ENCODE results near the gene TMEM205.
"Not testable (repeated sequence)": the region's sequence is repeated elsewhere in the genome, so short reads cannot be mapped to it uniquely, and the experiment has no call there.

Gene TMEM205

DNA sequence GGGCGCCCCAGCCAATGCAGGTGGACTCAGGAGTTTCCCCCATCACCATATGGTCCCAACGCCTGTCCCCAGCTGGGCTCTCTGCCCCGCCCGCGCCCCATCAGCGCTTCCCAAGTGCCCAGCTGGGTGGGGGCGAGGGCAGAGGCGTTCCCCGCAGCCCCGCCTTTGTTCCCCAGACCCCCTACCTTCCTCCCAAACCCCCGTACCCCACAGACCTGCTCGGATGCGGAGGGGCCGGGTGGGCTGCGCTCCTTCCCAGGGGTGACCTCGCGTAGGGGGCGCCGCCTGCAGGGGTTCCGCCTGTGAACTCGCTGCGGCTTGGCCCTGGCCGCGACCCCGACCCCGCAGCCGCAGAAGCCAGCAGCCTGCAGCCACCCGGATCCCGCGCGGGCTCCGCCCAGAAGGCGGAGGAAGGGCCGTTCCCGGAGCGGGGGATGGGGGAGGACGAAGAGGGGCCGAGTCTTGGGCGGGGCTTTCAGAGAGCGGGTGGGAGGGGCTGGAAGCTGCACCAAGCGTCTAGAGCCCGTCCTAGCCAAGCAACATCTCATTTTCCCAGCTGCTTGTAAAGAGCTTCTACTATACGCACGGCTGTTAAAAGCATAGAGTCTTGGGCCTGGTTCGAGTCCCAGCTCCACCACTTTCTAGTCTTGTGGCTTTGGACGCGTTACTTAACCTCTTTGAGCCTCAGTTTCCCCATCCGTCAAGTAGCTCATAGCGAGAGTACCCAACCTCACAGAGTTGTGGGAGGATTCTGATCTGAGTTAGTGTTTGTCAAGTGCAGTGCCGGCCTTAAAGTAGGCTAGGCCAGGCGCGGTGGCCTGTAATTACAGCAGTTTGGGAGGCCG lies 6.6 kb downstream of the TMEM205 start, which contains the start of gene RAB3D:
Gene RAB3D, minus strand, starts transcription at position 404 of the 845 bp plus-strand sequence. CDS start 2,258 bp downstream, outside the sequence.
- peak; percentile 77 to 78 for DNase-seq (ENCODE audit: low read depth in 2 of 2)

DNA sequence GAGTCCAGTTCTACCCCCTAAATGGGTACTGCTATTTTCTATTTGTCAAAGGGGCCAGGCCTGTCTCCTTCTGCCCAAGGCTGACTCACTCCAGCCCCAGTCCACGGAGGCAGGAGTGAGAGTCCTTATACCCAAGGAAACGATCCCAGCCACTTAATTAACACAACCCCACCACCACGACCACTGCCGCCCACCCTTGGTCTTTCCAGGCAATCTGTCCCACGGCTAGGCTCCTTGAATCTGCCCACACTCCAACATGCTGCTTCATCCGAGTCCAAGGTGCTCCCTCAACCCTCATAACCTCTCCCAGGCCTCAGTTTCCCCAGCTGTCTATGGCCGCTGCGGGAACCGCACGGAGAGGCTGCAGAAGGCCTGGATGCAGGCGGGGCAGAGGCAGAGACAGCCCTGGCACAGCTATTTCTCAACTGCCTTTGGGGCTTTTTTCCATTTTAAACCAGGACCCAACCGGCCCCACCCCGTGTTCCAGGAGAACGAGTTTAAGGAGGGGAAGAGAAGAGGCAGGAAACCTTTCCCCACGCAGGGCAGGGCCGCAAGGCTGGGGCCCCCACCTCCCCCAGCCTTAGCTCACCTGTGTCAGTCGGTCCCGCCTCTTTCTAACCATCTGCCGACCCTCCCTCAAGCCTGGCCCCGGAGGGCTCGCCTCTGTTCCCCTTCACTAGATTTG lies 7.4 kb downstream of the TMEM205 start:
- DNase-seq (ENCODE audit: low read depth in 2 of 2), result no peak

DNA sequence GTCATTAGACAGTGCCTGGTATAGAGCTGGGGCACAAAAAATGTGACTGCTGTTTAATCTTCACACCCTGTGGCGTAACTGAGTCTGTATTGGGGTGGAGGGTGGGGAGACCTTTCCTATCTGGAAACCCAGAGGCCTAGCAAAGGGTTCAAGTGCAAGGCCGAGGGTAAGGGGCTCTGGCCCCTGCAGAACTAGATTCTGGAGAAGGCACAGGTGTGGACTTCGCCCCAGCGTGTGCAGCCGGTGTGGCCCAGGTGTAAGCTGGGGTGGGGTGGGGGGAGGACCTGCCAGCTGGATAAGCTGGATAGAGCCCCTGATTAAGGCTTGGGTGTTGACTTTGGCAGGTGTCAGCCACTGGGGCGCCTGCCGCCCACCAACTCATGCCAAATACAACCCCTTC lies 7.9 kb downstream of the TMEM205 start:
- no peak for DNase-seq (ENCODE audit: low read depth in 2 of 2)

GRCh38 chr19:11337080-11337479 lies 9.0 kb downstream of the TMEM205 start:
- no peak for DNase-seq (ENCODE audit: low read depth in 2 of 2)

DNA sequence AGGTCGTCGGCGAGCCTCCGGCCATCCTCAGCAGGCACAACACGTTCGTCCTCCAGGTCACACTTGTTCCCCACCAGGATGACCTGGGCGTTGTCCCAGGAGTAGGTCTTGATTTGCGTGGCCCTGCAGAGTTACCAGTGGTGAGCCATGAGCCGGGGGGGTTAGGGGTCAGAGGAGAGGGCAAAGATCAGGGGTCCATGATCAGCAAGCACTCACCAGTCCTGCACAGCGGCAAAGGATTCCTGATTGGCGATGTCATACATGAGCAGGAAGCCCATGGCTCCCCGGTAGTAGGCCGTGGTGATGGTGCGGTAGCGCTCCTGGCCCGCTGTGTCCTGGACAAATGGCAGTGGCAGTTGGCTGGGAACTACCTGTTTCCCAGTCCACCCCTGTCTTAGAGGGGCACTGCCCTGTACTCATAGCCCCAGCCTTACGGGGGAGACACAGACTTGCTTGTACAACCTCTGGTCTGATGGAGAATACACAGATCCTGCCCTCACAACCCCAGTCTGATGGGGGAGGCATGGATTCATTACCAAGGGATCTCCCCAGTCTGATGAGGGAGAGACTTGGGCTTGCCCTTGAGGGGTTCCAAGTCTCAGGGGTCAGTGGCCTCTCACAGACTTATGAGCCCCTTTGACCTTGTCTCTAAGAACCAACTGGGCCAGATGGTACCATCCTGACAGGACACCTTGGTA lies 10.5 kb downstream of the TMEM205 start:
- DNase-seq (ENCODE audit: low read depth in 2 of 2), result no peak

- not testable (repeated sequence) for DNase-seq (ENCODE audit: low read depth in 2 of 2)
These were observed 12.2 kb downstream of the TMEM205 start for GRCh38 chr19:11333838-11334237.

DNA sequence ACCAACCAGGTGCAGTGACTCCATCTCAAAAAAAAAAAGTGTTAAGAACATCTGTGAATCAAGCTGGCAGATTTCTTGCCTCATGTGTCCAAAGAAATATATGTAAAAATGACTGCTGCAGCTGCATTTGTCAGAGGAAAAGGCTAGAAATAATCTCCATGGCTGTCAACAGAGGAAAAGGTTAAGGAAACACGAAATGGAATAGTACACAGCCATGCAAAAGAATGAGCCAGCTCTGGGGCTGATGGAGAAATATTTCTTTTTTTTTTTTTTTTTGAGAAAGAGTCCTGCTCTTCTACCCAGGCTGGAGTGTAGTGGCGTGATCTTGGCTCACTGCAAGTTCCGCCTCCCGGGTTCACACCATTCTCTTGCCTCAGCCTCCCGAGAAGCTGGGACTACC lies 13.2 kb downstream of the TMEM205 start:
- DNase-seq (ENCODE audit: low read depth in 2 of 2), result no peak

DNA sequence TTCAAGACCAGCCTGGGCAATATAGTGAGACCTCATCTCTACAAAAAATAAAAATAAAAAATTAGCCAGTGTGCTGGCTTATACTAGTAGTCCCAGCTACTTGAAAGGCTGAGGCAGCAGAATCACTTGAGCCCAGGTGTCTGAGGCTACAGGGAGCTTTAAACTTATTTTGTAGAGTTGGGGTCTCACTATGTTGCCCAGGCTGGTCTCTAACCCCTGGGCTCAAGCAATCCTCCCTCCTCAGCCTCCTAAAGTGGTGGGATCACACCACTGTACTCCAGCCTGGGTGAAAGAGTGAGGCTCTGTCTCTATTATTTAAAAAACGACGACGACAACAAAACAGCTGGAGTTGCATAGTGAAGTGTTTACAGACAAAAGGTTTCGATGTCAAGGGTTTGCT lies 14.6 kb downstream of the TMEM205 start:
- DNase-seq (ENCODE audit: low read depth in 2 of 2), result no peak

- no peak for DNase-seq (ENCODE audit: low read depth in 2 of 2)
These were observed 15.9 kb downstream of the TMEM205 start for GRCh38 chr19:11330127-11330526.

GRCh38 chr19:11325544-11325943 lies 20.5 kb downstream of the TMEM205 start:
- no peak for DNase-seq (ENCODE audit: low read depth in 2 of 2)

DNA sequence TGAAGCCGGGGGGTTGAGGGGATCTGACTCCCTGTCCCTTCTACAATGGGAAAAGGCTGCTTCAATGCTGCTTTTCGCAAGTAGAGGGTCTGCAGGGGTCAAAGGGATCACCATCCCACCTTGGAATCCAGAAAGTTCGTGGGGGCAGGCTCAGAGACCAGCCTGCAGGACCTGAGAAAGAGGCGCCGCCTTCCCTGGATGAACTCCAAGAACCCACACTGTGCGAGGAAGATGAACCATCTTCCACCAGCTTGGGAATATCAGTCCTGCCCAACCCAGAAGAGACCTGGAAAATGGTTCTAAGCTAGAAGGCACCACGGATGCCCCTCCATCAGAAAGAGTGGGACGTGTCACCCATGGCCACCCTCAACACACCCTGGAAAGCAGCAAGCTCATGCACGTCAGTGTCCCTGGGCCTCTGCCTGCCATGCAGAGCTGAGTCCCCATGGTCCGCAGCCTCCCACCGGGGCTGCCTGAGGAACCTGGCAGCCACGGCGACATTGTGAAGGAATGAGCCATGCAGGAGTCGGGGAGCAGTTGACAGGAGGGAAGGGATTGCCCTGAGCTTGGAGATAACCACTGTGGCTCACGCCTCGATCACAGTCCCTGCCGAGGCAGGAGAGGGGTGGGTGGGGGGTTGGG lies 21.2 kb downstream of the TMEM205 start:
- no peak for DNase-seq (ENCODE audit: low read depth in 2 of 2)

DNA sequence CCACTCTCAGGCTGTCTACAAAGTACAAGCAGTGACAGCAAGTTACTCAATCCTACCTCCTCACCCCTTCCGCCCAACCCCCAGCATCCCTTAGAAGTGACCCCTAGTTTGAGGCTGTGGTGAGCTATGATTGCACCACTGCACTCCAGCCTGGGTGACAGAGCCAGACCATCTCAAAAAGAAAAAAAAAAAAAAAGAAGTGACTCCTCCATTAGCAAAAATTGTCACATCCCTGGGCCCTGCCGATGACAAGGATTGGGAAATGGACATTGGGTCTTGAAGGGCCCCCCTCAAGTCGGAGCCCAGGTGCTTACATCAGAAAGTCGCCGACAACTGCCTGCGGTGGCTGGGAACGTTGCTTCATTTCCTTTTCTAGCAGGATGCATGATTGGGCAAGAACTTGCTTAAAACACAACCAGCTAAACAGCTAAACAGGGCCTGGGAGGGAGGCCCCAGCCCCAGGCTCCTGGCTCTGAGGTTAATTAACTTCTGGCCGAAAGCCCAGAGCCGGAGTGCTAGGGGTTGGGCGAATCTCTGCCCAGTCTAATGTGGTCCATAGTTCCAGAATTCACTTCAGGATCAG lies 21.9 kb downstream of the TMEM205 start:
- peak in 1 of 2 donors; percentile 10 for DNase-seq (ENCODE audit: low read depth in 2 of 2)

DNA sequence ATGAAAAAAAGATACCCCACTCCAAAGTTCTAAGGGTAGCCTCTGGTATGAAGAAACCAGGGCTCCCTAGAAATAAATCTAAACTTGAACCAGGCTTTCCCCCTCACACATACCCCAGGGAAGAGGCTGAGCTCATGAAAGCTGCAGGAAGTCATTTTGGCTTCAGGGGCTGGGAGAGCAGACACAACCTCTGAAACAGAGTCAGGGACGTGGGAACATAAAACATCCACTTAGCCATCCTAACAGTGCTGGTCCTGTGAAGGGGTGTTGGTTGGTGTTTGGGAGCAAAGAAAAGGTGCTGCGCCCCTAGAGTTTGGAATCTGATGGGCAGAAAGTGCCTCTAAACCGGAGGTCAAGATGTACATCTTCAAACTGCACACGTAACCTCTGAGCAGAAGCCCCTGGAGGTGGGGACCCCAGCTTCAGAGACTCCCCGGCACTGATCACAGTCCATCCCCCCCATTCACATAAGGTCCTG lies 22.4 kb downstream of the TMEM205 start:
- no peak for DNase-seq (ENCODE audit: low read depth in 2 of 2)

- DNase-seq (ENCODE audit: low read depth in 2 of 2), result no peak
These were observed 23.6 kb downstream of the TMEM205 start for GRCh38 chr19:11322269-11323024.

DNA sequence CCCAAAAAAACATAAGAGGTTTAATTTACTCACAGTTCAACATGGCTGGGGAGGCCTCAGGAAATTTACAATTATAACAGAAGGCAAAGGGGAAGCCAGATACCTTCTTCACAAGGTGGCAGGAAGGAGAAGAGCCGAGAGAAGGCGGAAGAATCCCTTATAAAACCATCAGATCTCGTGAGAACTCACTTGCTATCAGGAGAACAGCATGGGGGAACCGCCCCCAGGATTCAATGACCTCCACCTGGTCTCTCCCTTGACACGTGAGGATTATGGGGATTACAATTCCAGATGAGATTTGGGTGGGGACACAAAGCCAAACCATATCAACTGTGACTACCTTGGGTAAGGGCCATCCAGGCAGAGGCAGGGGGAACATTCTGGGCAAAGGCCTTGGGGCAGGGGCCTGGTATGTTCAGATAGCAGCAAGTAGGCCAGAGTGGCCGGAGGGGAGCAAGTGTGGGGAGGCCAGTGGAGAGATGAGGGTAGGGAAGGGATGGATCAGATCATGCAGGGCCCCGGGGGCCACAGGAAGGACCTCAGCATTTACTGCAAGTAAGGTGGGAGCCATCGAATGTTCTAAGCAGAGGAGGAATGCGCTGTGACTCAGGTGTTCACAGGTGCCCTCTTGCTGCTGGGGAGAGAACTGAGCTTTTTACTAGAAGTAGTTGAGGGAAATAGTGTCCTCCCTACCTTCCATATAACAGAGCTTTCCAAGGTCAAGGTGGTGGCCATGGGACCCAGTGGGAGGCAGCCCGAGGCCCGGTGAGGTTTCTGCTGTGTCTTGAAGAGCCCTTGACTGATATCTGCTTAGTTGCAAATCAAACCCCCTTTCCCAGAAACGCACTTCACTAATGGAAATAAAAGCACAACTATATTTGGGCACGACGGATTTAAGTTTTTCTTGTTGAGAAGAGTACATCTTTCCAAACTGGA lies 24.6 kb downstream of the TMEM205 start:
- no peak for DNase-seq (ENCODE audit: low read depth in 2 of 2)

DNA sequence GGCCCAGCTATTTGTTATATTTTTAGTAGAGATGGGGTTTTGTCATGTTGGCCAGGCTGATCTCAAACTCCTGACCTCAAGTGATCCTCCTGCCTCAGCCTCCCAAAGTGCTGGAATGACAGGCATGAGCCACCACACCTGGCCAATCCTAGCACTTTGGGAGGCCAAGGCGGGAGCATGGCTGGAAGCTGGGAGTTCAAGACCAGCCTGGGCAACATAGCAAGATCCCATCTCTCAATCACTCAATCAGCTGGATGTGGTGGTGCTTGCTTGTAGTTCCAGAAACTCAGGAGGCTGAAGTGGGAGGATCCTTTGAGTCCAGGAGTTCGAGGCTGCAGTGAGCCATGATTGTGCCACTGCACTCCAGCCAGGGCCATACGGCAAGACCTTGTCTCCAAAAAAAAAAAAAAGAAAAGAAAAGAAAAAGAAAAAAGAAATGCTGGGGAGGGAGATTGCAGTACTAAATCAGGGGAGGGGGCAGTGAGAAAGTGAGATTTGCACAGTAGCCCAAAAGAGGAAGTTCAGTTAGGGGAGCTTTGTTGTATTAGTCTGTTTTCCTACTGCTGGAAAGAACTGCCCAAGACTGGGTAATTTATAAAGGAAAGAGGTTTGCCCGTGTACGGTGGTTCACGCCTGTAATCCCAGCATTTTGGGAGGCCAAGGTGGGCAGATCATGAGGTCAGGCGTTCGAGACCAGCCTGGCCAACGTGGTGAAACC lies 25.6 kb downstream of the TMEM205 start:
- DNase-seq (ENCODE audit: low read depth in 2 of 2), result not testable (repeated sequence)

- DNase-seq (ENCODE audit: low read depth in 2 of 2), result no peak
These were observed 39.7 kb downstream of the TMEM205 start for GRCh38 chr19:11306337-11306736.

DNA sequence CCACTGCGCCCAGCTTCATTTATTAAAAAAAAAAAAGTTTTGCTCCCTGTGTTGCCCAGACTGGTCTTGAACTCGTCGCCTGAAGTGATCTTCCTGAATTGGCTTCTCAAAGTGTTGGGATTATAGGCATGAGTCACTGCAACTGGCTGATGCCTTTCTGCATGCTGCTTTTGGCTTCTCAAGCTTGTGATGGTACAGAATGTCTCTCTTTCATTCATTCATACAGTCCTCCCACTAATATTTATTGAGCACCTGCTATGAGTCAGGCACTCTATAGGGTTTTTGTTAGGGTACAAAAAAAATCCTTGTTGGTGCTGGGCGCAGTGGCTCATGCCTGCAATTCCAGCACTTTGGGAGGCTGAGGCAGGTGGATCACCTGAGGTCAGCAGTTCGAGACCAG lies 41.1 kb downstream of the TMEM205 start:
- no peak for DNase-seq (ENCODE audit: low read depth in 2 of 2)

DNA sequence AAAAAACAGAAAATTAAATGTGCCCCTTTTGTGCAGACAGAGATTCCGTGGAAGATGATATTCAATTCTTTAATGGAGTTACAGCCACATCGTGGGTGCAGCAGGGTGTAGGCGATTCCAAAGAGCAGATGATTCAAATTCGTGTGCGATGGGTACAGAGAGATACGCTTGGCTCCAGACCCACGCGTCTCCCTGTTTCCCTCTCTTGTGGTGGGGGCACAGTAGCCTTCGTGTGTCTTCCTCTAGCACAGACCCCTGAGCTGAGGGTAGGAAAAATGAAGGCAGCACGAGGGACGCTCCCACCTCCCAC lies 45.3 kb downstream of the TMEM205 start:
- DNase-seq (ENCODE audit: low read depth in 2 of 2), result no peak

Data from stimulated activated CD8-positive, alpha-beta memory T cell treated with anti-CD3 and anti-CD28 coated beads, Interleukin-15, amount 100 ng/mL, for 48 hours (primary cell).